GM12878 (cell line): ENCODE measurements around the gene CD209.

ENCODE experiments used
- FOXK2 ChIP-seq: fragments of 450-650 bp; IDR thresholded peaks from 2 replicates; pipeline ENCODE4 v1.6.1; 2017; ENCODE audit warnings: mild to moderate bottlenecking, moderate library complexity
- KDM1A ChIP-seq: fragments of 200-600 bp; sonication (generic); IDR thresholded peaks from 2 replicates; pipeline ENCODE4 v1.6.1; 2016; ENCODE audit warnings: borderline replicate concordance
- NFIC ChIP-seq: IDR thresholded peaks from 2 replicates; pipeline ENCODE4 v1.6.1; 2012; ENCODE audit warnings: low read depth, mild to moderate bottlenecking, inconsistent platforms, low read length, moderate library complexity
- POLR2A ChIP-seq: IDR thresholded peaks from 2 replicates; pipeline ENCODE4 v1.6.1; 2011; ENCODE audit warnings: low read depth, mild to moderate bottlenecking, low read length
- POLR2AphosphoS2 ChIP-seq: IDR thresholded peaks from 2 replicates; pipeline ENCODE4 v1.6.1; 2011; ENCODE audit warnings: low read depth, mild to moderate bottlenecking, low read length, improper control_type of control experiment, moderate library complexity
- RAD51 ChIP-seq: fragments of 450-650 bp; IDR thresholded peaks from 2 replicates; pipeline ENCODE4 v1.6.1; 2016; ENCODE audit warnings: moderate library complexity, mild to moderate bottlenecking, inconsistent platforms
- RFX5 ChIP-seq: IDR thresholded peaks from 2 replicates; pipeline ENCODE4 v1.6.1; 2011; ENCODE audit warnings: low read depth, low read length, improper control_type of control experiment
- SMARCA5 ChIP-seq: fragments of 450-650 bp; IDR thresholded peaks from 2 replicates; pipeline ENCODE4 v1.6.1; 2017; ENCODE audit warnings: mild to moderate bottlenecking
- SREBF2 ChIP-seq: IDR thresholded peaks from 2 replicates; pipeline ENCODE4 v1.6.1; 2012; ENCODE audit warnings: mild to moderate bottlenecking, low read length
- YBX1 ChIP-seq: fragments of 450-650 bp; IDR thresholded peaks from 2 replicates; pipeline ENCODE4 v1.6.1; 2016; ENCODE audit warnings: antibody characterized with exemption
- ZNF24 ChIP-seq: fragments of 450-650 bp; IDR thresholded peaks from 2 replicates; pipeline ENCODE4 v1.6.1; 2017; ENCODE audit warnings: antibody characterized with exemption, mild to moderate bottlenecking
- ZNF274 ChIP-seq: IDR thresholded peaks from one replicate; pipeline ENCODE4 v1.8.0; 2011; ENCODE audit not compliant: insufficient read length, insufficient read depth
- TF ChIP-seq, protein P1 (sequence below): IDR thresholded peaks from 2 replicates; pipeline ENCODE4 v1.6.1; 2012; ENCODE audit warnings: low read depth, low read length, improper control_type of control experiment

DNA sequence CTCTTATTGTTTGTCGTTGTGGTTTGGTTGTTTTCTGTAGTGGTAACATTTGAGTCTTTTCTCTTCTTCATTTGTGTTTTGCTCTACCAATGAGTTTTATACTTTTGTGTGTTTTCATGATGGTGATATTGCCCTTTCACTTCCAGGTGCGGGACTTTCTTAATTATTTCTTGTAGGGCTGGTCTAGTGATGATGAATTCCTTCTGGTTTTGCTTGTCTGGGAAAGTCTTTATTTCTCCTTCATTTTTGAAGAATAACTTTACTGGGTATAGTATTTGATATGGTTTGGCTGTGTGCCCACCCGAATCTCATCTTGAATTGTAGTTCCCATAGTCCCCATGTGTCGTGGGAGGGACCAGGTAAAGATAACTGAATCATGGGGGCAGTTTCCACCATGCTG lies 8.9 kb upstream of the CD209 start:
- no peak for TF ChIP-seq KDM1A
- TF ChIP-seq POLR2AphosphoS2, result no peak
- no peak for TF ChIP-seq YBX1
- TF ChIP-seq RFX5, result no peak
- TF ChIP-seq, protein P1, sequence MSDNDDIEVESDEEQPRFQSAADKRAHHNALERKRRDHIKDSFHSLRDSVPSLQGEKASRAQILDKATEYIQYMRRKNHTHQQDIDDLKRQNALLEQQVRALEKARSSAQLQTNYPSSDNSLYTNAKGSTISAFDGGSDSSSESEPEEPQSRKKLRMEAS, result no peak
- no peak for TF ChIP-seq FOXK2
- TF ChIP-seq SREBF2, result no peak
- TF ChIP-seq NFIC, result no peak
- TF ChIP-seq RAD51, result no peak
- no peak for TF ChIP-seq ZNF24
- TF ChIP-seq POLR2A, result no peak
- TF ChIP-seq ZNF274, result no peak
- TF ChIP-seq SMARCA5, result no peak
